ENCODE measurements around the gene CNTN1.

The CNTN1 gene

DNA sequence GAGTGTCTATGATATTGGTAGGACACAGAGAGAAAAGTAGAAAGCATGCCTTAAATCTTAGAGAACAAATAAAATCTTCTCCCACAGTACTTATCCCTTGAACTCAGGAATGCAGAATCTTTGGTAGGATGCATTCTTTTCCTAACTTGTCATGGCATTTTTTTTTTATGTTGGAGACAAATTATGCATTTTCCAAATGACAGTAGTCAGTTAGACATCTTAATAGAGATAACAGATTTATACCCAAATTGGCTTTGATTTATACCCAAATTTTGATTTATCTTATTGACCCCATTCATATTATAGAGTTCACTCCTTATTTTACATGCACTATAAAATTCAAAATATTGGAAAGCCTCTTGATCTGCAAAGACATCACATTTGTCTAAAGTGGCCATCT is 132.9 kb downstream of the CNTN1 start:
- no peak overlapping the region for H3K9ac ChIP-seq (ENCODE audit: low read depth, low read length)
- H3K4me1 ChIP-seq (ENCODE audit: insufficient read depth, low read length), result peaks cover 7% of the 10 kb centered on the region
- H3K9me3 ChIP-seq (ENCODE audit: control insufficient read depth, insufficient read depth, low read length), result no peaks in the 10 kb centered on the region
- no peaks in the 10 kb centered on the region for H3K36me3 ChIP-seq (ENCODE audit: insufficient read depth, low read length)

DNA sequence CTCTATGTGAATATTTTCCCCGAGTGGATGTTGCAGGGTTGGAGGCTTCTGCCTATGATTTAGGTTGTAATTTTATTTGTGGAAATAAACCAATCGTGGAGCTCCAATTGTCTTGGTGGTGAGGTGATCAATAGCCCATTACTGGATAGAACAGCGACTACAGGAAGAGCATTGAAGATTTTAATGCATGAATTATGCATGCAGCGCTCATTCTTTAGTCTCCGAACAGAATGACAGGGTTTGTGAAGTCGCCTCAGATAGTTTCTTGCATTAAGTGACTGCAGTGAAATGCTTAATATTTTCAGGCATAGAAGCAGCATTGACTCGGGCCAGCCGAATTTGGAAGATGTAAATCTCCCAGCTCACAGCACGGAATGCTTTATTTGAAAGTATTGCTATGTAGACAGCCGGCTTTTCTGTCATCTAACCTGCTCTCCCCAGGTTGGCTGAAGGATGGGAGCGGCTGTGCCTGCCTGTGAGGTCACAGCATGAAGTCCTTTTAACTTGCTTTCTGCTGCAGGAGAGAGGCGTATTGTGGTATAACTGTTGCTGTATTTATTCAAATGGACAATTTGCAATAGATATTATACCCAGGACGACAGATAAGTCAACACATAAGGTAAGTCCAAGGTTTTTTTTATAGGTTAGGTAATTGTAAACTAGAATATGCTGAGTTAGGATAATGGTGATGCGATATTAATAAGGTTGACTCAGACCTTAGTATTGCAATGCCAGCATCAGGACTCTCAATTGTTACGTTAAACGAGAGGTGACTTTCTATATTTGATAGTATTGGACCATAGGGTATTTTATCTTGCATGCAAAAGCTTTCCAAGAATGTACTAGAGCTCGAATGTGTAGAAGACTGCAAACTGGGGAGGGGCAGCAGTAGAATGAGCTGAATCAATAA is 135.7 kb downstream of the CNTN1 start:
- no peaks in the 10 kb centered on the region for H3K9me3 ChIP-seq (ENCODE audit: control insufficient read depth, insufficient read depth, low read length)
- peaks cover 6% of the 10 kb centered on the region; the same call in 1 of the 2 replicates for H3K4me1 ChIP-seq (ENCODE audit: insufficient read depth, low read length)
- no peaks in the 10 kb centered on the region for H3K36me3 ChIP-seq (ENCODE audit: insufficient read depth, low read length)
- H3K9ac ChIP-seq (ENCODE audit: low read depth, low read length), result no peak overlapping the region

DNA sequence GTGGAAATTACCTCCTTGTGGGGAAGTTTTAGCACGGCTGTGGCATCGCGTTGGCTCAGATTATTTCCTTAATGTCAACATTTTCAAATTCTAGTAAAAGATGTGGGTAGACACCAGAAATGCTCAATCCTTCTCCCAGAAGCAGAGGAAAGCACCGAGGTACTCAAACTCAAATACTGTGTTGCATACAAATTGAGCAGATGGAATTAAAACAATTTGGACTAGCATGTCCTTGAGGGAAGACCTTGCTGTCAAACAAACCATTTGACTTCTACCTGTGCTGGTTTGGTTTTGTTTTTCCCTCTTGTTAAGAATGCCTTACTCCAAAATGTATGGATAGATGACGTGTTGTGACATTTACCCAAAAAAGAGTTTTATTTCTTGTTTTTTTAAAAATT is 136.4 kb downstream of the CNTN1 start:
- H3K36me3 ChIP-seq (ENCODE audit: insufficient read depth, low read length), result no peaks in the 10 kb centered on the region
- peaks cover 6% of the 10 kb centered on the region; the same call in 1 of the 2 replicates for H3K4me1 ChIP-seq (ENCODE audit: insufficient read depth, low read length)
- no peaks in the 10 kb centered on the region for H3K9me3 ChIP-seq (ENCODE audit: control insufficient read depth, insufficient read depth, low read length)
- H3K9ac ChIP-seq (ENCODE audit: low read depth, low read length), result no peak overlapping the region

DNA sequence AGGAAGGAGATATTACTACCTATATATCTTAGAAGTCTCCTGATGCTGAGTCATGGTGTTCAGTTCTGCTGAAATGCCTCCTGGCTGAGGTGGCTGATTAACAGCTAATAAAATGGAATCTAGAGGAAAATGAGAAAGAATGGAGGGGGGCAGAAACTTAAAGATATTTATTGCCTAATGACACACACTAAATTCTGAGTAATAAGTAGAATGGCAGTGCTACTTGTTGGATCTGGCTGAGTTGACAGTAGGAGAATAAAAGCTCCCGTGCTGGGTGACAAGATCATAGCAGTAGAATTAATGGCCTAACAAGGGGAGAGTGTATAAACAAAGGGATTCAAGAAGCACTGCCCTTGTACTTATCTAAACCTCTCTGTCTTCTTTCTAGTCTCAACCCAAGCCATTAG is 137.5 kb downstream of the CNTN1 start:
- H3K9ac ChIP-seq (ENCODE audit: low read depth, low read length), result no peak overlapping the region
- peaks cover 6% of the 10 kb centered on the region; the same call in 1 of the 2 replicates for H3K4me1 ChIP-seq (ENCODE audit: insufficient read depth, low read length)
- no peaks in the 10 kb centered on the region for H3K9me3 ChIP-seq (ENCODE audit: control insufficient read depth, insufficient read depth, low read length)
- no peaks in the 10 kb centered on the region for H3K36me3 ChIP-seq (ENCODE audit: insufficient read depth, low read length)

DNA sequence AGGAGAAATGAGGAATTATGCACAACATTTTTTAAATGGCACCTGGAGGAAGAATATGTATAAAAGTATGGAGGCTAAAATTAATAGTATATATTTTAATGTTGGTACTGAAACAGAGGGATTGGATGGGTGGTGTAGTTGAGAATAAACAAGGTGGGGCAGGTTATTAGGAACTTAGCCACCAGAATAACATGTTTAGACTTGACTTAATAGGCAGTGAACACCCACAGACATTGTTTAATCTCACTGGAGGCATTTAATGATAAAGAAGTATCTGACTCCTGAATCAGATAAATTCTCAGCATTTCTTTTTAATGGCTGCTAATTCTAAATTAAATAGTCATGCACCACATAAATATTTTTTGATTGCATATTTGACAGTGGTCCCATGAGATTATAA is 139.7 kb downstream of the CNTN1 start:
- no peak overlapping the region for H3K9ac ChIP-seq (ENCODE audit: low read depth, low read length)
- H3K9me3 ChIP-seq (ENCODE audit: control insufficient read depth, insufficient read depth, low read length), result no peaks in the 10 kb centered on the region
- no peaks in the 10 kb centered on the region for H3K36me3 ChIP-seq (ENCODE audit: insufficient read depth, low read length)
- peaks cover 6% of the 10 kb centered on the region; the same call in 1 of the 2 replicates for H3K4me1 ChIP-seq (ENCODE audit: insufficient read depth, low read length)

DNA sequence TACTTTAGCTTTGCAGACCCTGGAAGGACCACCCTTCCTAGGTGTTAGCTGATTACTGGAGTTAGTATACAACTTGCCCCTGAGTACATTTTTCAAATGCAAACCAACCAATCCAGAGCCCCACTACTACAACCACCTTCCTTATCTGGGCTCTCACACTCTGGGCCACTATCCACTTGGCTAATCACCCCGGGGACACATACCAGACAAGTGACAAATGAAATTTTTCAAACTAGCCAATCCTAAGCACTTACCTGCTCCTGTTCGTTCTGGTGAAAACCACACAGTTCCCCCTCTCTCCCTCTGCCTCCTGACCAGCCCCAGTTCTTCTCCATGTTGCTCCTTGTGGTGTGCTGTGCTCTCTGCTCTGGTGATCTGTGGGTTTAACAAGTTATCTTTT is 140.4 kb downstream of the CNTN1 start:
- H3K4me1 ChIP-seq (ENCODE audit: insufficient read depth, low read length), result peaks cover 6% of the 10 kb centered on the region; the same call in 1 of the 2 replicates
- H3K36me3 ChIP-seq (ENCODE audit: insufficient read depth, low read length), result no peaks in the 10 kb centered on the region
- no peaks in the 10 kb centered on the region for H3K9me3 ChIP-seq (ENCODE audit: control insufficient read depth, insufficient read depth, low read length)
- no peak overlapping the region for H3K9ac ChIP-seq (ENCODE audit: low read depth, low read length)

DNA sequence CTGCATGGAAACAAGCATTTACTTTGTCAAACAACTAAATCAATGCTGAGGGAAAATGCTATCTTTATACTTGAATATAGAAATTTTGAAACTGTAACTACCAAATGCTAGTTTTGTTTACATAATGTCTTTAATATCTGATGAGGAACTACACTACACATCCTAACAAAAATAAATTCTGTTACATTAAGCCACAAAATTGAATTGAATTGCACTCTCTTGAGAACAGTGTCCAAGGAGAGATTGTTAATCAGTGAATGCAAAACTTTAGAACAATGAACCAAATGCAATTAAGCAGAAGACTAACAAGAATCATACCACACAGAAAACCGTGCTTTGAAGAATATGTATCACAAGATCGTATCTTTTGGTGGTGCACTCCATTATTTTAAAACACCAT is 141.6 kb downstream of the CNTN1 start:
- H3K36me3 ChIP-seq (ENCODE audit: insufficient read depth, low read length), result no peaks in the 10 kb centered on the region
- no peak overlapping the region for H3K9ac ChIP-seq (ENCODE audit: low read depth, low read length)
- no peaks in the 10 kb centered on the region for H3K4me1 ChIP-seq (ENCODE audit: insufficient read depth, low read length)
- no peaks in the 10 kb centered on the region for H3K9me3 ChIP-seq (ENCODE audit: control insufficient read depth, insufficient read depth, low read length)

DNA sequence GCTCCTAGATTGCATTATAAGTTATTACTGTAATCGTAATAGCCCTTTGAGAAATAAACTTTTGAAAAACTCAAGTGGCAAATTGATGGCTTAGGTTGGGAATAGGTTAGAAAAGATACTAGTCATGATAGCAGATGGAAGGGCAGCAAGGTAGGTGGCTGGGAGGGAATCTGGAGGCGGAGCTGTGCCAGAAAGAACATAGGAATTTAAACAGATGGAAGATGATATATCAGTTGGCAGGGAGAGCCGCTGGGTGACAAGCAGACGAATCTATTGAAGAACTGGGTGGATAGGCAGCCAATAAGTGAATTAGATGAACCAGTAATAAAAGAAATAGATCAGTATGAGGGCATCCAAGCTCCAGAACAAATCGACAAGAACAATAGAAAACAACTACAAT is 142.1 kb downstream of the CNTN1 start:
- Histone ChIP-seq H3K36me3 (ENCODE audit: insufficient read depth, low read length) (no peaks in the 10 kb centered on the region), H3K4me1 (ENCODE audit: insufficient read depth, low read length) (no peaks in the 10 kb centered on the region), H3K9me3 (ENCODE audit: control insufficient read depth, insufficient read depth, low read length) (no peaks in the 10 kb centered on the region), H3K9ac (ENCODE audit: low read depth, low read length) (no peak overlapping the region)

DNA sequence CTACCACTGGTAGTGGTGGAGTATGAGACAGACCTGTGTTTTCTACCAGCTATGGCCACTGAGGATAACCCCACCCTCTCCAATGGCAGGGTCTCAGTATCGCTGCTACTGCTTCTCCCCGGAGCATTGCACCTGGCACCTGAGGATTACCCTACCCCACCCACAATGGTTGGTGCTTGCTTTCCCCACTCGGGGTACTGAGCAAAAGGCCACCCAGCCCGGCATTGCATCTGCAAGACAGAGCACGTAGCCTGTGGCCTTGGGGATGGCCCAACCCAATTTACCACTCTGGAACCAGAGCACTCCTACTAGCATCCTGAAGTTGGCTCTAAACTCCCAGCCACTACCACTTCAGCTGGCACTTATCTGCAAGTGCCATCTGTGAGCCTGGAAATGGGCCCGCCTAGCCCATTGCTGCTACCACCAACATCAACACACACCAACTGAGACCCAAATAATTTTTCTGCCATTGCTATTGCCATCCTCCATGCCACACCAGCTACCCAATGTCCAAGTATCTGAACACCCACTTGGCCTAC is 145.7 kb downstream of the CNTN1 start:
- no peaks in the 10 kb centered on the region for H3K4me1 ChIP-seq (ENCODE audit: insufficient read depth, low read length)
- H3K36me3 ChIP-seq (ENCODE audit: insufficient read depth, low read length), result no peaks in the 10 kb centered on the region
- H3K9ac ChIP-seq (ENCODE audit: low read depth, low read length), result no peak overlapping the region
- H3K9me3 ChIP-seq (ENCODE audit: control insufficient read depth, insufficient read depth, low read length), result no peaks in the 10 kb centered on the region

DNA sequence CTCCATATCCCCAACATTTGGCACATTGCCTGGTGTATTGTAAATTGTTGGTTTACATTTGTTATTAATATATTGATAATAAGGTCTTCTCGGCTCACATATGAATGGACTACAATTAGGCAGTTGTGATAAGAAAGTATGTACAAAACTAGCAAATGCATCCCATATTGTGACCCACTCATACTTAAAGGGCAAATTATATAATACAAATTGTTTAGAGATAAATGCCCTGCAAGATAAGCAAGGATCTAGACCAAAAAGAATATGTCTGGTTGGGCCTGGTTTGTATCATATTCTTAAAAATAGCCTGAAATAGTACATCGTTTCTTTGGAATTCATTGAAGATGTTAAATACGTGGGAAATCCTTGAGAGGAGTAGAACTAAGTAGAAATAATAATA is 151.3 kb downstream of the CNTN1 start:
- no peaks in the 10 kb centered on the region for H3K4me1 ChIP-seq (ENCODE audit: insufficient read depth, low read length)
- H3K36me3 ChIP-seq (ENCODE audit: insufficient read depth, low read length), result no peaks in the 10 kb centered on the region
- H3K9ac ChIP-seq (ENCODE audit: low read depth, low read length), result no peak overlapping the region
- H3K9me3 ChIP-seq (ENCODE audit: control insufficient read depth, insufficient read depth, low read length), result no peaks in the 10 kb centered on the region

DNA sequence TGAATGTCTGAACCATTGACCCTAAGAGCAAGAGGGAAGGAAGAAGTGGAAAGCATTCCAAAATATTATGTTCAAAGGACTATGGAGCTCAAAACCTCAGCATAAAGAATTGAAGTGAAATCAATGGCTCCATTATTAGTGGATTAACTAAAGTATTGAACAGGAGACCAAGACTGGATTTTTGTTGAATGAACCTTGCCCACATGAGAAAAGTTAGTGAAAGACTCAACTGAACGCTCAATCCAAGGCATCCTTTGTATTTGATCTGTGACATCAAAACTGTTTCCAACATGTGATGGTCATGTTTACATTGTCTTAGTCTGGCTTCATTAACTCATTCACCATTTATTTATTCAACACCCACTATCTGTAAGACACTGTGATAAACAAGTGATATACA is 161.0 kb downstream of the CNTN1 start:
- no peaks in the 10 kb centered on the region for H3K36me3 ChIP-seq (ENCODE audit: insufficient read depth, low read length)
- no peak overlapping the region for H3K9ac ChIP-seq (ENCODE audit: low read depth, low read length)
- no peaks in the 10 kb centered on the region for H3K9me3 ChIP-seq (ENCODE audit: control insufficient read depth, insufficient read depth, low read length)
- H3K4me1 ChIP-seq (ENCODE audit: insufficient read depth, low read length), result 0 out of 2 replicates have a peak, but pooled peaks cover 3% of the 10 kb centered on the region

DNA sequence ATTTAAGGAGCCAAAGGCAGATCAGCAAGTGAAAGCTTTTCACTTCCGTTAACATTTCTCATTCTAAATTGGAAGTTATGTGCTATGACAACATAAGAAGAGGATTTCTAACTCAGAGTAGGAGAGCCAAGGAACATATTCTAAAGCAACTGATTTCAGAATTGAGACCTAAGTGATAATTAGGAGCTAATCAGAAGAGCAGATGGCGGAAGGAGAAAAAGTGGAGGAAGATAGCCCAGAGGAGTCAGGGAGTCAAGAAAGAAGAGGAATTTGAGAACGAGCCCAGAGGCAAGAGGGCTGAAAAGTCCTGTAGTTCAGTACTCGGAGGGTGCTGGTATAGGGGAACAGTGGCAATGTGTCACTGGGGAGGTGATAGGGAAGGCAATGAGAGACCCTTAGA is 162.4 kb downstream of the CNTN1 start:
- Histone ChIP-seq H3K9ac (ENCODE audit: low read depth, low read length) (no peak overlapping the region), H3K9me3 (ENCODE audit: control insufficient read depth, insufficient read depth, low read length) (no peaks in the 10 kb centered on the region), H3K36me3 (ENCODE audit: insufficient read depth, low read length) (no peaks in the 10 kb centered on the region), H3K4me1 (ENCODE audit: insufficient read depth, low read length) (0 out of 2 replicates have a peak, but pooled peaks cover 3% of the 10 kb centered on the region)

DNA sequence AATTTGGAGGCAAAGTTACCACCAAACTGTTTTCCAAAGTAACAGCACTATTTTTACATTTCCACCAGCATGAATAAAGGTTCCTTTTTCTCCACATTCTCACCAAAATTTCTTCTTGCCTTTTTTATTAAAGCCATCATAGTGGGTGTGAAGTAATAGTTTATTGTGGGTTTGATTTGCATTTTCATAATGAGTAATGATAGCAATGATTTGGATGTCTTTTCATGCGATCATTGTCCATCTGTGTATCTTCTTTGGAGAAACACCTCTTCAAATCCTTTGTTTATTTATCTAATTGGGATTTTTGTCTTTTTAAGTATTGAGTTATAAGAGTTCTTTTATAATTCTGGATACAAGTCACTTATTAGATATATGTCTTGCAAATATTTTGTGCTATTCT is 172.7 kb downstream of the CNTN1 start:
- H3K9ac ChIP-seq (ENCODE audit: low read depth, low read length), result no peak overlapping the region
- no peaks in the 10 kb centered on the region for H3K9me3 ChIP-seq (ENCODE audit: control insufficient read depth, insufficient read depth, low read length)
- no peaks in the 10 kb centered on the region for H3K4me1 ChIP-seq (ENCODE audit: insufficient read depth, low read length)
- no peaks in the 10 kb centered on the region for H3K36me3 ChIP-seq (ENCODE audit: insufficient read depth, low read length)

DNA sequence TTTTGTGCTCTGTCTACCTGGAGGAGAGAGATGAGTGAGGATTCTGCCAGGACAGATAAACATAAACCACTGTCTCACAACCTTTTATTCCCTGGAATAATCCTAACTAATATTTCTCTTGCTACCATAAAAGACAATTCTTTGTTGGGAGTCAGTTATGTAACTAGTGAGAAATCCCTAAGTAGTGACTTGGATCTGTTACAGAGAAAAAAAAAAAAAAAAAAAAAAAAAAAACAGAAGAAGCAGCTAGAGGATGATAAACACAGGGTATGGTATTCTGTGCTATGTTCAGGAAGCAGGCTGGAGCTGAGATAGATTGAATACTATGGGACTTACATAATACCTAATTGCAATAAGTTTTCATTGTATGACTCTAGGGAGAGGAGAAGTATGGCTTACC is 178.7 kb downstream of the CNTN1 start:
- no peak overlapping the region for H3K9ac ChIP-seq (ENCODE audit: low read depth, low read length)
- no peaks in the 10 kb centered on the region for H3K36me3 ChIP-seq (ENCODE audit: insufficient read depth, low read length)
- H3K9me3 ChIP-seq (ENCODE audit: control insufficient read depth, insufficient read depth, low read length), result no peaks in the 10 kb centered on the region
- no peaks in the 10 kb centered on the region for H3K4me1 ChIP-seq (ENCODE audit: insufficient read depth, low read length)

DNA sequence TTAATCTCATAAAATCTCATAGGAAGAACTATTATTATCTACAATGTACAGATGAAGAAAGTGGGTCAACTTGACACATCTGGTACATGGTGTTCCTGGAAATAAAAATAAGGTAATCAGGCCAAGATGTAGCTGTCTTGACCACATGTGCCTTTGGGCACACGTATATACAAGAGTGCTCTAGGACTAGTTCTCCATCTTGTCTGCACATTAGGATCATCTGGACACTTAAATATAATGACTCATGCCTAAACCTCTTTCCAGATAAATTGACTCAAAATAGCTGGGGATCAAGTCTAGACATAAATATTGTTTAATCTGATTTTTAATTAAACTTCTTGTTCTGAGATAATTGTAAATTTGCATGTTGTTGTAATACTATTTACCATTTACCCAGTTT is 182.6 kb downstream of the CNTN1 start:
- no peaks in the 10 kb centered on the region for H3K4me1 ChIP-seq (ENCODE audit: insufficient read depth, low read length)
- H3K9me3 ChIP-seq (ENCODE audit: control insufficient read depth, insufficient read depth, low read length), result no peaks in the 10 kb centered on the region
- no peak overlapping the region for H3K9ac ChIP-seq (ENCODE audit: low read depth, low read length)
- no peaks in the 10 kb centered on the region for H3K36me3 ChIP-seq (ENCODE audit: insufficient read depth, low read length)
